Parietal lobe (tissue), 1 donor: ENCODE results near the gene ARPC5. TPM values are rescaled to one million over a fixed set of nuclear protein-coding genes. Genes with fewer than 3 reads are reported as not detected.

Source experiments
- total RNA-seq: library from RNA; depleted of rRNA; stranded (reverse); fragments of >200 nt; gene quantifications from one replicate; pipeline ENCODE4 v1.2.3, GENCODE V29; 2014

ARPC5 gene
- total RNA-seq, result 71.7 TPM

GRCh38 chr1:183635606-183636333, at the start of gene ARPC5:
Gene ARPC5 (minus strand): TSS chr1:183635783. CDS start chr1:183635659, 124 bp downstream.

GRCh38 chr1:183652547-183653461, 17.2 kb upstream of the ARPC5 start, which contains the start of gene APOBEC4:
Gene APOBEC4 (minus strand): TSS chr1:183653316. CDS start chr1:183648781, 4,535 bp downstream.

GRCh38 chr1:183590244-183591191, 45.1 kb downstream of the ARPC5 start, which contains the start of gene NCF2:
Gene NCF2 (minus strand): TSS chr1:183590459. CDS start chr1:183590329, 130 bp downstream.

Other genes with a start within 250 kb of the ARPC5 start
- gene NMNAT2, start 217.4 kb downstream of the ARPC5 start, total RNA-seq, result 73.2 TPM
- 47.9 TPM for gene SMG7, start 163.3 kb downstream of the ARPC5 start, total RNA-seq
- gene NCF2, start 45.3 kb downstream of the ARPC5 start, total RNA-seq, result 0.94 TPM
- gene APOBEC4, start 17.5 kb upstream of the ARPC5 start, total RNA-seq, result not detected
- gene RGL1, start 169.3 kb upstream of the ARPC5 start, total RNA-seq, result 60.7 TPM